ENCODE data around the gene THBD.

- TF ChIP-seq, protein P1, sequence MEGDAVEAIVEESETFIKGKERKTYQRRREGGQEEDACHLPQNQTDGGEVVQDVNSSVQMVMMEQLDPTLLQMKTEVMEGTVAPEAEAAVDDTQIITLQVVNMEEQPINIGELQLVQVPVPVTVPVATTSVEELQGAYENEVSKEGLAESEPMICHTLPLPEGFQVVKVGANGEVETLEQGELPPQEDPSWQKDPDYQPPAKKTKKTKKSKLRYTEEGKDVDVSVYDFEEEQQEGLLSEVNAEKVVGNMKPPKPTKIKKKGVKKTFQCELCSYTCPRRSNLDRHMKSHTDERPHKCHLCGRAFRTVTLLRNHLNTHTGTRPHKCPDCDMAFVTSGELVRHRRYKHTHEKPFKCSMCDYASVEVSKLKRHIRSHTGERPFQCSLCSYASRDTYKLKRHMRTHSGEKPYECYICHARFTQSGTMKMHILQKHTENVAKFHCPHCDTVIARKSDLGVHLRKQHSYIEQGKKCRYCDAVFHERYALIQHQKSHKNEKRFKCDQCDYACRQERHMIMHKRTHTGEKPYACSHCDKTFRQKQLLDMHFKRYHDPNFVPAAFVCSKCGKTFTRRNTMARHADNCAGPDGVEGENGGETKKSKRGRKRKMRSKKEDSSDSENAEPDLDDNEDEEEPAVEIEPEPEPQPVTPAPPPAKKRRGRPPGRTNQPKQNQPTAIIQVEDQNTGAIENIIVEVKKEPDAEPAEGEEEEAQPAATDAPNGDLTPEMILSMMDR (IDR thresholded peaks at IDR 0.05; ENCODE audit: insufficient read depth, low read length): no peak
- no peak for TF ChIP-seq GABPA (IDR thresholded peaks at IDR 0.05; ENCODE audit: low read depth)
Observed at GRCh38 chr20:23088866-23089265, 39.4 kb upstream of the THBD start.

Measured in HL-60 (cell line).